WTC11 (cell line): ENCODE measurements around the gene GZF1. TPM values are rescaled to one million over a fixed set of nuclear protein-coding genes. Genes with fewer than 3 reads are reported as not detected.

Source experiments
- ATAC-seq: fragments of 200-7000 bp; cut with Tn5 transposase; 2 replicates; pipeline ENCODE4 v1.10.0; 2021; ENCODE audit warnings: mild to moderate bottlenecking, moderate library complexity
- CTCF ChIA-PET: fragments of 300-600 bp; sonication (Branson Sonifier 250); formaldehyde crosslinking; loops from one replicate; lab custom pipeline; 2021; ENCODE audit warnings: antibody characterized with exemption; lab: Charles Lee
- POLR2A ChIA-PET: fragments of 350-600 bp; sonication (Branson Sonifier 250); formaldehyde crosslinking; loops from one replicate; lab custom pipeline; 2021; ENCODE audit warnings: antibody characterized with exemption; lab: Charles Lee
- DNase-seq: peaks from one replicate; pipeline ENCODE4 v3.0.0; 2021; ENCODE audit warnings: low spot score
- H3K27ac Mint-ChIP-seq: 2 replicates; pipeline ENCODE4 v1.8.0; 2021; ENCODE audit warnings: mixed read lengths
- H3K27me3 Mint-ChIP-seq: 2 replicates; pipeline ENCODE4 v1.8.0; 2021; ENCODE audit warnings: low read depth, mild to moderate bottlenecking, moderate library complexity, mixed read lengths
- H3K36me3 Mint-ChIP-seq: 2 replicates; pipeline ENCODE4 v1.8.0; 2021; ENCODE audit warnings: mixed read lengths
- H3K4me1 Mint-ChIP-seq: 2 replicates; pipeline ENCODE4 v1.8.0; 2022; ENCODE audit warnings: mixed read lengths
- H3K4me3 Mint-ChIP-seq: 2 replicates; pipeline ENCODE4 v1.8.0; 2021; ENCODE audit warnings: mild to moderate bottlenecking, moderate library complexity, mixed read lengths
- H3K9me3 Mint-ChIP-seq: 2 replicates; pipeline ENCODE4 v1.8.0; 2021; ENCODE audit warnings: mixed read lengths
- ARID4B ChIP-seq: sonication (generic); formaldehyde crosslinking; IDR thresholded peaks from 2 replicates; pipeline ENCODE4 v1.8.0; 2023; ENCODE audit warnings: missing genetic modification reagents, mild to moderate bottlenecking, borderline replicate concordance
- ATF3 ChIP-seq: sonication (generic); formaldehyde crosslinking; conservative IDR thresholded peaks from 2 replicates; pipeline ENCODE4 v1.8.1; 2022; ENCODE audit warnings: mild to moderate bottlenecking, missing genetic modification reagents
- ESRRA ChIP-seq: sonication (generic); formaldehyde crosslinking; IDR thresholded peaks from 2 replicates; pipeline ENCODE4 v1.8.1; 2022; ENCODE audit warnings: mild to moderate bottlenecking, missing genetic modification reagents, borderline replicate concordance
- FOXP1 ChIP-seq: sonication (generic); formaldehyde crosslinking; IDR thresholded peaks from 2 replicates; pipeline ENCODE4 v1.8.0; 2022; ENCODE audit warnings: missing genetic modification reagents, mild to moderate bottlenecking, moderate library complexity, borderline replicate concordance
- GABPB1 ChIP-seq: sonication (generic); formaldehyde crosslinking; IDR thresholded peaks from 2 replicates; pipeline ENCODE4 v1.8.1; 2023; ENCODE audit warnings: mild to moderate bottlenecking, missing genetic modification reagents
- GRHL2 ChIP-seq: fragments of 250-450 bp; sonication (Bioruptor Pico); IDR thresholded peaks from 2 replicates; pipeline ENCODE4 v1.8.0; 2022; ENCODE audit warnings: mild to moderate bottlenecking, moderate library complexity; ENCODE audit not compliant: insufficient replicate concordance, severe bottlenecking
- IRF1 ChIP-seq: sonication (generic); formaldehyde crosslinking; IDR thresholded peaks from 2 replicates; pipeline ENCODE4 v1.8.0; 2023; ENCODE audit warnings: missing genetic modification reagents
- JAZF1 ChIP-seq: fragments of 250-450 bp; sonication (Bioruptor Pico); IDR thresholded peaks from 2 replicates; pipeline ENCODE4 v1.9.0; 2021; ENCODE audit warnings: moderate library complexity, mild to moderate bottlenecking, inconsistent platforms
- MYBL2 ChIP-seq: sonication (generic); formaldehyde crosslinking; IDR thresholded peaks from 2 replicates; pipeline ENCODE4 v1.8.1; 2023; ENCODE audit warnings: mild to moderate bottlenecking, moderate library complexity, missing genetic modification reagents
- NFATC4 ChIP-seq: fragments of 250-450 bp; sonication (Bioruptor Pico); IDR thresholded peaks from 2 replicates; pipeline ENCODE4 v1.9.0; 2021; ENCODE audit warnings: mild to moderate bottlenecking
- NFE2L1 ChIP-seq: sonication (generic); formaldehyde crosslinking; IDR thresholded peaks from 2 replicates; pipeline ENCODE4 v1.8.1; 2023; ENCODE audit warnings: missing genetic modification reagents
- ZSCAN18 ChIP-seq: fragments of 250-450 bp; sonication (Bioruptor Pico); IDR thresholded peaks from 2 replicates; pipeline ENCODE4 v2.1.2; 2022; ENCODE audit warnings: mild to moderate bottlenecking, moderate library complexity
- total RNA-seq: library from RNA; stranded (reverse); gene quantifications from 3 replicates; pipeline ENCODE4 v1.2.3, GENCODE V29; 2021
- TF ChIP-seq, protein P1 (sequence below): sonication (generic); formaldehyde crosslinking; IDR thresholded peaks from 2 replicates; pipeline ENCODE4 v1.8.0; 2023; ENCODE audit warnings: mild to moderate bottlenecking, missing genetic modification reagents
- TF ChIP-seq, protein P2 (sequence below): sonication (generic); formaldehyde crosslinking; IDR thresholded peaks from 2 replicates; pipeline ENCODE4 v1.8.1; 2022; ENCODE audit warnings: mild to moderate bottlenecking, moderate library complexity, missing genetic modification reagents
- TF ChIP-seq, protein P3 (sequence below): sonication (generic); formaldehyde crosslinking; IDR thresholded peaks from 2 replicates; pipeline ENCODE4 v1.8.1; 2023; ENCODE audit warnings: mild to moderate bottlenecking, missing genetic modification reagents

GZF1 gene
- total RNA-seq, 1 experiment from 2014 or later = 9.5 TPM

- TF ChIP-seq, protein P1, sequence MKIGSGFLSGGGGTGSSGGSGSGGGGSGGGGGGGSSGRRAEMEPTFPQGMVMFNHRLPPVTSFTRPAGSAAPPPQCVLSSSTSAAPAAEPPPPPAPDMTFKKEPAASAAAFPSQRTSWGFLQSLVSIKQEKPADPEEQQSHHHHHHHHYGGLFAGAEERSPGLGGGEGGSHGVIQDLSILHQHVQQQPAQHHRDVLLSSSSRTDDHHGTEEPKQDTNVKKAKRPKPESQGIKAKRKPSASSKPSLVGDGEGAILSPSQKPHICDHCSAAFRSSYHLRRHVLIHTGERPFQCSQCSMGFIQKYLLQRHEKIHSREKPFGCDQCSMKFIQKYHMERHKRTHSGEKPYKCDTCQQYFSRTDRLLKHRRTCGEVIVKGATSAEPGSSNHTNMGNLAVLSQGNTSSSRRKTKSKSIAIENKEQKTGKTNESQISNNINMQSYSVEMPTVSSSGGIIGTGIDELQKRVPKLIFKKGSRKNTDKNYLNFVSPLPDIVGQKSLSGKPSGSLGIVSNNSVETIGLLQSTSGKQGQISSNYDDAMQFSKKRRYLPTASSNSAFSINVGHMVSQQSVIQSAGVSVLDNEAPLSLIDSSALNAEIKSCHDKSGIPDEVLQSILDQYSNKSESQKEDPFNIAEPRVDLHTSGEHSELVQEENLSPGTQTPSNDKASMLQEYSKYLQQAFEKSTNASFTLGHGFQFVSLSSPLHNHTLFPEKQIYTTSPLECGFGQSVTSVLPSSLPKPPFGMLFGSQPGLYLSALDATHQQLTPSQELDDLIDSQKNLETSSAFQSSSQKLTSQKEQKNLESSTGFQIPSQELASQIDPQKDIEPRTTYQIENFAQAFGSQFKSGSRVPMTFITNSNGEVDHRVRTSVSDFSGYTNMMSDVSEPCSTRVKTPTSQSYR = no peak
- TF ChIP-seq, all 79 proteins: peak for 9
These were observed 11.6 kb upstream of the GZF1 start, which contains the start of gene NXT1 (continued) for GRCh38 chr20:23350196-23350903.

- ChIA-PET POLR2A (no interaction called here), CTCF (interaction anchor here (1.0 to 2.5 kb wide), 12 partner anchors 11 to 764 kb away, joined by 3 to 27 read pairs (median 6); partner anchors contain the start of genes NAPB and THBD)
- peak; percentile 47; the same call in 1 of the 2 replicates for TF ChIP-seq FOXP1
- TF ChIP-seq MYBL2 (CRISPR knock-in tag) = 0 out of 2 replicates have a peak, but pooled peaks have one; percentile 7
- TF ChIP-seq NFATC4 (CRISPR knock-in tag) = no peak
- TF ChIP-seq GABPB1 = 0 out of 2 replicates have a peak, but pooled peaks have one; percentile 25
- TF ChIP-seq IRF1 (CRISPR knock-in tag) = peak; percentile 38; the same call in 1 of the 2 replicates
- peak; percentile 7 for ATAC-seq
- peak overlapping the region; percentile 25 for H3K27ac Mint-ChIP-seq
- DNase-seq = peak; percentile 61
- H3K4me1 Mint-ChIP-seq = peaks cover 40% of the 10 kb centered on the region
- peak overlapping the region; percentile 97 for H3K4me3 Mint-ChIP-seq
- no peaks in the 10 kb centered on the region for H3K9me3 Mint-ChIP-seq
- H3K36me3 Mint-ChIP-seq = peaks cover 12% of the 10 kb centered on the region
- no peaks in the 10 kb centered on the region; the same call in none of the 2 replicates for H3K27me3 Mint-ChIP-seq
These were observed 10.8 kb upstream of the GZF1 start for GRCh38 chr20:23350904-23351838.

DNA sequence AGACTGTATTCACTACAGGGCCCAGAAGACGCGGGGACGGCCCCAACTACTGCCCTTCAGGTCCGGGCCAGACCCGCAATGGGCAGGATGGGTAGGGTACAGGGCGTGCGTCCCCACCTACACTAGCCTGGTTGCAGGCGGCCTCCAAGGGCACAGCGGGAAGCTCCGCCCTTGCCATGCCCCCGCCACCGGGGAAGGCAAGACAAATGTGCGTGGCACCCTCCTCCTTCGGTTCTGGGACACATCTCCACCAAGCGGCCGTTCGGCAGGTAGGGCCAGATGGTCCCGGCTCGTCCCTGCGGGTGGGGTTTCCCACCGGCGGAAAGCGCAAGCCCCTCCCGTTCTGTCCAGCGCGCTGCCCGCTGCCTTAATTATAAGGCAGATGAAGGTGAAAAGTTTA lies 5.8 kb upstream of the GZF1 start:
- ATAC-seq (peak; percentile 9), DNase-seq (peak; percentile 57)
- CTCF ChIA-PET = interaction anchor here (0.7 to 1.2 kb wide), 4 partner anchors 15 to 664 kb away, joined by 3 to 6 read pairs (median 3); partner anchors contain the start of gene THBD
- TF ChIP-seq NFE2L1 (no peak), ARID4B (no peak), ATF3 (no peak), ZSCAN18 (CRISPR knock-in tag) (no peak), GRHL2 (no peak), JAZF1 (no peak), ESRRA (CRISPR knock-in tag) (no peak)
- TF ChIP-seq, protein P2, sequence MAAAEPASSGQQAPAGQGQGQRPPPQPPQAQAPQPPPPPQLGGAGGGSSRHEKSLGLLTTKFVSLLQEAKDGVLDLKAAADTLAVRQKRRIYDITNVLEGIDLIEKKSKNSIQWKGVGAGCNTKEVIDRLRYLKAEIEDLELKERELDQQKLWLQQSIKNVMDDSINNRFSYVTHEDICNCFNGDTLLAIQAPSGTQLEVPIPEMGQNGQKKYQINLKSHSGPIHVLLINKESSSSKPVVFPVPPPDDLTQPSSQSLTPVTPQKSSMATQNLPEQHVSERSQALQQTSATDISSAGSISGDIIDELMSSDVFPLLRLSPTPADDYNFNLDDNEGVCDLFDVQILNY (CRISPR knock-in tag) = no peak
- TF ChIP-seq, protein P3, sequence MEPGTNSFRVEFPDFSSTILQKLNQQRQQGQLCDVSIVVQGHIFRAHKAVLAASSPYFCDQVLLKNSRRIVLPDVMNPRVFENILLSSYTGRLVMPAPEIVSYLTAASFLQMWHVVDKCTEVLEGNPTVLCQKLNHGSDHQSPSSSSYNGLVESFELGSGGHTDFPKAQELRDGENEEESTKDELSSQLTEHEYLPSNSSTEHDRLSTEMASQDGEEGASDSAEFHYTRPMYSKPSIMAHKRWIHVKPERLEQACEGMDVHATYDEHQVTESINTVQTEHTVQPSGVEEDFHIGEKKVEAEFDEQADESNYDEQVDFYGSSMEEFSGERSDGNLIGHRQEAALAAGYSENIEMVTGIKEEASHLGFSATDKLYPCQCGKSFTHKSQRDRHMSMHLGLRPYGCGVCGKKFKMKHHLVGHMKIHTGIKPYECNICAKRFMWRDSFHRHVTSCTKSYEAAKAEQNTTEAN (CRISPR knock-in tag) = no peak

More for the DNA sequence above, 5.8 kb upstream of the GZF1 start:
- Mint-ChIP-seq H3K4me3 (peak overlapping the region; percentile 85), H3K9me3 (no peaks in the 10 kb centered on the region), H3K27ac (no peak overlapping the region), H3K36me3 (peaks cover 12% of the 10 kb centered on the region), H3K27me3 (no peaks in the 10 kb centered on the region), H3K4me1 (peaks cover 32% of the 10 kb centered on the region)
- POLR2A ChIA-PET = interaction anchor here (2.2 kb wide), 1 partner anchor 66 kb away, joined by 16 read pairs; the partner anchor contains the start of gene NAPB
